Breast epithelium (tissue), 4 donors: ENCODE data around the gene MOB3A. TPM values are rescaled to one million over a fixed set of nuclear protein-coding genes. Genes with fewer than 3 reads are reported as not detected.

ENCODE experiments used
- DNase-seq, 2 donors: peaks; one replicate each; pipeline ENCODE4 v3.0.0-alpha.2; 2019; ENCODE audit warnings: low spot score in 2 of 2
- H3K27ac ChIP-seq, 2 donors: fragments of 200-600 bp; sonication (generic) in 1 of 2; one replicate each; pipeline ENCODE4 v1.5.1; 2016 to 2019; ENCODE audit warnings: mild to moderate bottlenecking in 1 of 2
- H3K27me3 ChIP-seq, 2 donors: fragments of 200-600 bp; sonication (generic) in 1 of 2; one replicate each; pipeline versions ENCODE4 v1.5.1 to v1.6.0; 2017 to 2019; ENCODE audit warnings: control low read depth in 1 of 2, mild to moderate bottlenecking in 1 of 2
- H3K36me3 ChIP-seq: fragments of 200-600 bp; one replicate; pipeline ENCODE4 v1.5.1; 2019
- H3K4me1 ChIP-seq, 2 donors: fragments of 200-600 bp; sonication (generic); one replicate each; pipeline ENCODE4 v1.5.1; 2016 to 2019; ENCODE audit warnings: control low read depth in 1 of 2
- H3K4me3 ChIP-seq, 3 donors: fragments of 200-600 bp; sonication (generic); 1 replicate in 2 of 3; 2 replicates in 1 of 3; pipeline ENCODE4 v1.5.1; 2016 to 2019; ENCODE audit warnings: mild to moderate bottlenecking in 3 of 3, moderate library complexity in 2 of 3
- H3K9me3 ChIP-seq, 2 donors: fragments of 200-600 bp; sonication (generic) in 1 of 2; one replicate each; pipeline ENCODE4 v1.5.1; 2016 to 2019; ENCODE audit warnings: control low read depth in 1 of 2
- POLR2A ChIP-seq: fragments of 450-650 bp; IDR thresholded peaks from one replicate; pipeline ENCODE4 v1.6.1; 2016; ENCODE audit warnings: antibody characterized with exemption, mild to moderate bottlenecking, moderate library complexity
- POLR2AphosphoS5 ChIP-seq, 3 donors: sonication (generic); formaldehyde crosslinking; IDR thresholded peaks; one replicate each; pipeline ENCODE4 v1.6.1; 2017; ENCODE audit warnings: antibody characterized with exemption in 3 of 3
- intact Hi-C: fragments of 100-400 bp; cut with DNase I; formaldehyde crosslinking; loops from one replicate; pipeline ENCODE4 v1.15.1; 2023; ENCODE audit warnings: low total_unique reads
- total RNA-seq, 3 donors: library from RNA; depleted of rRNA; stranded (reverse); fragments of >200 nt; gene quantifications; one replicate each; pipeline ENCODE4 v1.1.0, GENCODE V29; 2016
- TF ChIP-seq, protein P1 (sequence below), 3 donors: fragments of 450-650 bp; IDR thresholded peaks; one replicate each; pipeline ENCODE4 v1.5.1; 2016 to 2017; ENCODE audit warnings: antibody characterized with exemption in 3 of 3, mild to moderate bottlenecking in 3 of 3, moderate library complexity in 3 of 3

Gene MOB3A
- total RNA-seq, 3 donors from 2014 or later = 18.3 to 45.8 (median 29.2) TPM

GRCh38 chr19:2059422-2060201, 36.5 kb downstream of the MOB3A start:
- Histone ChIP-seq H3K4me3 (peak overlapping the region in 2 of 3 donors; percentile 20 to 89), H3K36me3 (no peaks in the 10 kb centered on the region), H3K27ac (peak overlapping the region; percentile 99 to 100), H3K4me1 (peaks cover 27 to 41% of the 10 kb centered on the region in 2 donors), H3K27me3 (no peaks in the 10 kb centered on the region), H3K9me3 (no peaks in the 10 kb centered on the region)
- DNase-seq = peak; percentile 66 to 79
- intact Hi-C loops = loop anchor here (10.0 kb wide), 1 partner anchor 125 kb away; no protein-coding TSS in a partner anchor
- TF ChIP-seq, protein P1, sequence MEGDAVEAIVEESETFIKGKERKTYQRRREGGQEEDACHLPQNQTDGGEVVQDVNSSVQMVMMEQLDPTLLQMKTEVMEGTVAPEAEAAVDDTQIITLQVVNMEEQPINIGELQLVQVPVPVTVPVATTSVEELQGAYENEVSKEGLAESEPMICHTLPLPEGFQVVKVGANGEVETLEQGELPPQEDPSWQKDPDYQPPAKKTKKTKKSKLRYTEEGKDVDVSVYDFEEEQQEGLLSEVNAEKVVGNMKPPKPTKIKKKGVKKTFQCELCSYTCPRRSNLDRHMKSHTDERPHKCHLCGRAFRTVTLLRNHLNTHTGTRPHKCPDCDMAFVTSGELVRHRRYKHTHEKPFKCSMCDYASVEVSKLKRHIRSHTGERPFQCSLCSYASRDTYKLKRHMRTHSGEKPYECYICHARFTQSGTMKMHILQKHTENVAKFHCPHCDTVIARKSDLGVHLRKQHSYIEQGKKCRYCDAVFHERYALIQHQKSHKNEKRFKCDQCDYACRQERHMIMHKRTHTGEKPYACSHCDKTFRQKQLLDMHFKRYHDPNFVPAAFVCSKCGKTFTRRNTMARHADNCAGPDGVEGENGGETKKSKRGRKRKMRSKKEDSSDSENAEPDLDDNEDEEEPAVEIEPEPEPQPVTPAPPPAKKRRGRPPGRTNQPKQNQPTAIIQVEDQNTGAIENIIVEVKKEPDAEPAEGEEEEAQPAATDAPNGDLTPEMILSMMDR (IDR thresholded peaks at IDR 0.05) = no peak
- TF ChIP-seq POLR2AphosphoS5 (IDR thresholded peaks at IDR 0.05) (peak; percentile 6 to 64 (median 64)), POLR2A (no peak)

- H3K36me3 ChIP-seq = no peaks in the 10 kb centered on the region
- peak overlapping the region; percentile 99 to 100 for H3K27ac ChIP-seq
- peaks cover 23 to 34% of the 10 kb centered on the region in 2 donors for H3K4me1 ChIP-seq
- no peaks in the 10 kb centered on the region for H3K9me3 ChIP-seq
- DNase-seq = no peak
- no peak overlapping the region for H3K4me3 ChIP-seq
- intact Hi-C loops = no loop called here
- TF ChIP-seq, protein P1 (IDR thresholded peaks at IDR 0.05) = no peak
- TF ChIP-seq POLR2AphosphoS5 (IDR thresholded peaks at IDR 0.05) = no peak
- TF ChIP-seq POLR2A = no peak
- no peaks in the 10 kb centered on the region for H3K27me3 ChIP-seq
Observed at GRCh38 chr19:2058570-2059421, 37.3 kb downstream of the MOB3A start.

GRCh38 chr19:2057484-2058469, 38.3 kb downstream of the MOB3A start:
- TF ChIP-seq, protein P1 (IDR thresholded peaks at IDR 0.05) = no peak
- TF ChIP-seq POLR2AphosphoS5 (IDR thresholded peaks at IDR 0.05) (no peak), POLR2A (no peak)
- intact Hi-C loops = no loop called here
- Histone ChIP-seq H3K4me1 (peaks cover 23 to 34% of the 10 kb centered on the region in 2 donors), H3K4me3 (no peak overlapping the region), H3K9me3 (no peaks in the 10 kb centered on the region), H3K36me3 (no peaks in the 10 kb centered on the region), H3K27me3 (no peaks in the 10 kb centered on the region), H3K27ac (peak overlapping the region; percentile 99 to 100)
- DNase-seq = no peak

DNA sequence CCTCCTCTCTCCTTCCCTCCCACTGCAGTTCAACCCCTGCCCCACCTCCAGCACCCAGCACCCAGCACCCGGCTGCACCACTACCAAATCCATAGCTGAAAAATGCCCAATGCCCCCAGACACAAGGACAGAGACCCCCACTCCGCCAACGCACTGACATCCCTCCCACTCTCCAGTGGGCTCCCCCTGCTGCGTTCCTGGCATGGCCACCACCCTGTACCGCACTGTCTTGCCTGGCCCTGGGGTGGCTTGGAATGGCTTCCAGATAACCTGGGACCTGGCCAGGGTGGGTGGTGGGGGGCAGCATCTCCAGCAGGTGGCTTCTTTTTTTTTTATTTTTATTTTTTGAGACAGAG, 39.3 kb downstream of the MOB3A start:
- no peak for DNase-seq
- peak overlapping the region in 1 of 3 donors; percentile 77 for H3K4me3 ChIP-seq
- no peaks in the 10 kb centered on the region for H3K27me3 ChIP-seq
- H3K36me3 ChIP-seq = no peaks in the 10 kb centered on the region
- intact Hi-C loops = no loop called here
- H3K4me1 ChIP-seq = peaks cover 25 to 43% of the 10 kb centered on the region in 2 donors
- peak overlapping the region; percentile 99 to 100 for H3K27ac ChIP-seq
- TF ChIP-seq, protein P1 (IDR thresholded peaks at IDR 0.05) = no peak
- TF ChIP-seq POLR2AphosphoS5 (IDR thresholded peaks at IDR 0.05) (no peak), POLR2A (no peak)
- no peaks in the 10 kb centered on the region for H3K9me3 ChIP-seq
